Upper lobe of right lung (tissue), 1 donor: ENCODE results near the gene TRIM44. TPM values are rescaled to one million over a fixed set of nuclear protein-coding genes. Genes with fewer than 3 reads are reported as not detected.

ENCODE experiments used
- ATAC-seq: fragments of 200-7000 bp; cut with Tn5 transposase; one replicate; pipeline ENCODE4 v1.9.1; 2020; ENCODE audit warnings: mild to moderate bottlenecking, moderate library complexity
- DNase-seq: peaks from one replicate; pipeline ENCODE4 v3.0.0-alpha.2; 2020
- H3K27ac ChIP-seq: fragments of 200-600 bp; one replicate; pipeline ENCODE4 v1.8.0; 2022
- H3K27me3 ChIP-seq: fragments of 200-600 bp; one replicate; pipeline ENCODE4 v1.8.0; 2022; ENCODE audit warnings: mild to moderate bottlenecking
- H3K36me3 ChIP-seq: fragments of 200-600 bp; one replicate; pipeline ENCODE4 v1.8.0; 2022
- H3K4me1 ChIP-seq: fragments of 200-600 bp; one replicate; pipeline ENCODE4 v1.8.0; 2022
- H3K4me3 ChIP-seq: fragments of 200-600 bp; one replicate; pipeline ENCODE4 v1.8.0; 2022; ENCODE audit warnings: mild to moderate bottlenecking
- H3K9me3 ChIP-seq: fragments of 200-600 bp; one replicate; pipeline ENCODE4 v1.8.0; 2022
- intact Hi-C: fragments of 100-400 bp; cut with DNase I; formaldehyde crosslinking; loops from one replicate; pipeline ENCODE4 v1.11.0; 2022
- total RNA-seq: library from RNA; stranded (reverse); fragmentation: NEBNext Ultra II Directional; extraction: Animal tissue kit (Norgen Biotek cat#: 25700); gene quantifications from one replicate; pipeline ENCODE4 v1.2.1, GENCODE V29; 2021
- TF ChIP-seq, protein P1 (sequence below): fragments of 200-600 bp; IDR thresholded peaks from one replicate; pipeline ENCODE4 v1.8.0; 2022; ENCODE audit warnings: antibody characterized with exemption
- donor health status: DM: no; HTN: yes; CAD: no; lungs with severe emphysema.

TRIM44 gene
- total RNA-seq, 1 donor from 2014 or later = 67.2 TPM

DNA sequence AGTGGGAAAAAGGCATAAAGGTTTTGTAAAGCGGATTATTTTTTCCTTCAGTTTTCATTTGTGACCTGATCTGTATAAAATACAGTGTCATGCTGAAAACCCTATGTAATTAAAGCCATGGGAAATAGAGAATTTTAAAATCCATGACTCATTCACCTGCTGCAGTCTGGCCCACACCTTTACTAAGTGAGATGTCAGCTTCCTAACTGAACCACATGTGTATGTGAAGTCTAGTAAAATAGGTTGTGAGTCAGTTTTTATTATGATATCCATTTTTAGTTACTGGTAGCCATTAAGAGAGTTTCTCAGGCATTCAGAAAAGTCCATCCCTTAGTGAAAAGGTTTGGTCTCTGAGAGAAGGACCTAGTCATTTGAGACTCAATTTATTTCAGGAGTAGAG lies 60.9 kb downstream of the TRIM44 start:
- H3K4me1 ChIP-seq = no peaks in the 10 kb centered on the region
- no peaks in the 10 kb centered on the region for H3K27me3 ChIP-seq
- DNase-seq (no peak), ATAC-seq (no peak)
- intact Hi-C loops = no loop called here
- TF ChIP-seq, protein P1, sequence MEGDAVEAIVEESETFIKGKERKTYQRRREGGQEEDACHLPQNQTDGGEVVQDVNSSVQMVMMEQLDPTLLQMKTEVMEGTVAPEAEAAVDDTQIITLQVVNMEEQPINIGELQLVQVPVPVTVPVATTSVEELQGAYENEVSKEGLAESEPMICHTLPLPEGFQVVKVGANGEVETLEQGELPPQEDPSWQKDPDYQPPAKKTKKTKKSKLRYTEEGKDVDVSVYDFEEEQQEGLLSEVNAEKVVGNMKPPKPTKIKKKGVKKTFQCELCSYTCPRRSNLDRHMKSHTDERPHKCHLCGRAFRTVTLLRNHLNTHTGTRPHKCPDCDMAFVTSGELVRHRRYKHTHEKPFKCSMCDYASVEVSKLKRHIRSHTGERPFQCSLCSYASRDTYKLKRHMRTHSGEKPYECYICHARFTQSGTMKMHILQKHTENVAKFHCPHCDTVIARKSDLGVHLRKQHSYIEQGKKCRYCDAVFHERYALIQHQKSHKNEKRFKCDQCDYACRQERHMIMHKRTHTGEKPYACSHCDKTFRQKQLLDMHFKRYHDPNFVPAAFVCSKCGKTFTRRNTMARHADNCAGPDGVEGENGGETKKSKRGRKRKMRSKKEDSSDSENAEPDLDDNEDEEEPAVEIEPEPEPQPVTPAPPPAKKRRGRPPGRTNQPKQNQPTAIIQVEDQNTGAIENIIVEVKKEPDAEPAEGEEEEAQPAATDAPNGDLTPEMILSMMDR = no peak
- H3K9me3 ChIP-seq = no peaks in the 10 kb centered on the region
- H3K27ac ChIP-seq = no peak overlapping the region
- peaks cover 19% of the 10 kb centered on the region for H3K36me3 ChIP-seq
- no peak overlapping the region for H3K4me3 ChIP-seq

DNA sequence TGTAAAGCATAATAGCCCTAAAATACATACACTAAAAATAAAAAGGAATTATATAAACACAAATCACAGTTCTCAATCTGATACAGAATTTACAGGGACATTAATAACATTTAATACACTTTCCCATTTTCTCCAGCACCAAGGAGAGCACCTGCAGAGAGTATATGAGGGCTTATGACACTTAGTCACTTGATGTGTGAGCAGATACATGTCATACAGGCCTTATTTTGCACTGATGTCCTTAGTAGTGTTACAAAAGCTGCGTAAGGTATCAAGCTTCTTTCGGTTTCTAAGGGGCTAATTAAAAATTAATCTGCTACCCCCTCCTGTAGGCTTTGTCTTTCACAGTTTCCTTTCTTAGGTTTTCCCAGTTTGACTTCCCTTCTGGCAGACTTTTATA lies 61.3 kb downstream of the TRIM44 start:
- DNase-seq (no peak), ATAC-seq (no peak)
- no peaks in the 10 kb centered on the region for H3K9me3 ChIP-seq
- no peak overlapping the region for H3K27ac ChIP-seq
- H3K4me1 ChIP-seq = no peaks in the 10 kb centered on the region
- H3K27me3 ChIP-seq = no peaks in the 10 kb centered on the region
- peaks cover 19% of the 10 kb centered on the region for H3K36me3 ChIP-seq
- TF ChIP-seq, protein P1 = no peak
- no peak overlapping the region for H3K4me3 ChIP-seq
- intact Hi-C loops = no loop called here

DNA sequence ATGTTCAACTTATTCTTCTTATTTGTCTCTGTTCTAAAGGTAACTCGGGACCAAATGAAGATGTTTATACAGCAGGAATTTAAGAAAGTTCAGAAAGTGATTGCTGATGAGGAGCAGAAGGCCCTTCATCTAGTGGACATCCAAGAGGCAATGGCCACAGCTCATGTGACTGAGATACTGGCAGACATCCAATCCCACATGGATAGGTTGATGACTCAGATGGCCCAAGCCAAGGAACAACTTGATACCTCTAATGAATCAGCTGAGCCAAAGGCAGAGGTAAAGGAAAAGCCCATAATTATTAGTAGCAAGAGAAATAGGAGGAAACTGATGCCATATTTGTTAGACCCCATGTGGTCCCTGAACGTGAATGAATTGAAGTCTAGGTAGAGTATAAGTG lies 63.3 kb downstream of the TRIM44 start:
- TF ChIP-seq, protein P1 = no peak
- no peaks in the 10 kb centered on the region for H3K9me3 ChIP-seq
- no peak for DNase-seq
- H3K4me3 ChIP-seq = no peak overlapping the region
- ATAC-seq = no peak
- no peak overlapping the region for H3K27ac ChIP-seq
- no peaks in the 10 kb centered on the region for H3K27me3 ChIP-seq
- peaks cover 19% of the 10 kb centered on the region for H3K36me3 ChIP-seq
- no peaks in the 10 kb centered on the region for H3K4me1 ChIP-seq
- intact Hi-C loops = no loop called here

DNA sequence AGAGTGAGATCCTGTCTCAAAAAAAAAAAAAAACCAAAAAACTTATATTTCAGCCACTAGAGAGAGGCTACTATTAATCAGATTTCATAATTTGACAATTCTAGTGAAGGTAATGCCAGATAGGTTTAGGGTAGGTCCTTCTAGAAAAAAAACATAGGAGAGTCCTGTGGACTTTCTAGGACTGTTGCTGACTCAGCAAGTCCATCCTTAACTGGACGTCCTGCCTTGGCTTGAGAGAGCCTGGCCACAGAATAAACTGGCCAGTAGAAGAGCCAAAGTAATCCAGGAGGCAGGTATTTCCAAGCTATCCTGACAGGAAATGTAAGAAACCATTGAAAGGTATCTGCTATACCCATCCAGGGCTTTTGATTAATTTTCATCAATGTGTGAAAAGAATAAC lies 64.6 kb downstream of the TRIM44 start:
- ATAC-seq = no peak
- H3K9me3 ChIP-seq = no peaks in the 10 kb centered on the region
- intact Hi-C loops = no loop called here
- H3K4me3 ChIP-seq = no peak overlapping the region
- DNase-seq = no peak
- H3K4me1 ChIP-seq = no peaks in the 10 kb centered on the region
- no peaks in the 10 kb centered on the region for H3K27me3 ChIP-seq
- no peak overlapping the region for H3K27ac ChIP-seq
- TF ChIP-seq, protein P1 = no peak
- peaks cover 19% of the 10 kb centered on the region for H3K36me3 ChIP-seq

DNA sequence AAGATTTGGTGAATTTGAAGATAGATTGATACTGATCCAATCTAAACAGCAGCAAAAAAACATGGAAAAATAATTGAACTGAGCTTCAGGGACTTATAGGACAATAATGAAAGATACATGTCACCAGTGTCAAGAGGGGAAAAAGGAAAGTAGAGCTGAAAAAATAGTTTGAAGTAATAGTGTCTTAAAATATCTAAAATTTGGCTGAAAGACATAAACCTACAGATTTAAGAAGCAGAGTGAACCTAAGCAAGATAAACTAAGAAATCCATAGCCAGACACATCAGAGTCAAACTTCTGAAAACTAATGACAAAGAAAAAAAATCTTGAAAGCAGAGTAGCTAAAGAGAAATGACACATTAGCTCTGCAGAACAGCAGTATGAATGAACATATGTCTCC lies 67.7 kb downstream of the TRIM44 start:
- TF ChIP-seq, protein P1 = no peak
- no peaks in the 10 kb centered on the region for H3K9me3 ChIP-seq
- no peak overlapping the region for H3K27ac ChIP-seq
- H3K4me3 ChIP-seq = no peak overlapping the region
- H3K4me1 ChIP-seq = no peaks in the 10 kb centered on the region
- H3K27me3 ChIP-seq = no peaks in the 10 kb centered on the region
- H3K36me3 ChIP-seq = peaks cover 24% of the 10 kb centered on the region
- intact Hi-C loops = no loop called here
- no peak for DNase-seq
- ATAC-seq = no peak
